ENCODE data around the gene CHD2.
A peak's percentile ranks its signal among the peaks of the same experiment; 100 is the strongest.

The CHD2 gene

GRCh38 chr15:92904722-92905571 lies 4.8 kb downstream of the CHD2 start:
- no peaks in the 10 kb centered on the region for H3K9me3 ChIP-seq (ENCODE audit: control extremely low read depth in 1 of 5, control insufficient read depth in 4 of 5, insufficient read depth in 2 of 5, low read depth in 1 of 5, low read length in 4 of 5)
- POLR2A ChIA-PET, result interaction anchor here (0.7 to 3.2 kb wide), 5 partner anchors 9 to 95 kb away, joined by 3 to 34 read pairs (median 3); no protein-coding TSS in a partner anchor
- peaks cover 0 to 18% (median 8%) of the 10 kb centered on the region in 4 experiments for H3K36me3 ChIP-seq (ENCODE audit: control insufficient read depth in 4 of 4, insufficient read depth in 4 of 4, low read length in 3 of 4)
- no peaks in the 10 kb centered on the region for H3K27me3 ChIP-seq (replicated peaks in 2 of 5; ENCODE audit: control insufficient read depth in 4 of 5, insufficient read depth in 5 of 5, low read length in 4 of 5)
- DNase-seq, result no peak
- CTCF ChIA-PET, result interaction anchor here (0.9 to 2.7 kb wide), 2 partner anchors 10 to 104 kb away, joined by 3 to 10 read pairs; no protein-coding TSS in a partner anchor
- H3K4me1 ChIP-seq (ENCODE audit: control extremely low read depth in 1 of 4, control insufficient read depth in 4 of 4, insufficient read depth in 4 of 4, low read length in 3 of 4), result peaks cover 46 to 70% (median 56%) of the 10 kb centered on the region in 4 experiments
- H3K27ac ChIP-seq (ENCODE audit: insufficient read depth in 1 of 2, low read depth in 1 of 2, low read length in 2 of 2, poor library complexity in 1 of 2, severe bottlenecking in 2 of 2), result peak overlapping the region; percentile 99 to 100
- H3K4me3 ChIP-seq (ENCODE audit: control insufficient read depth in 1 of 7, extremely low read depth in 1 of 7, insufficient read depth in 4 of 7, low read depth in 2 of 7, low read length in 6 of 7), result peak overlapping the region in 6 of 7 experiments; percentile 73 to 100 (median 78)
- 51% methylated on average over 8 of the region's 16 CpGs for WGBS (ENCODE audit: insufficient coverage)

- no CpG with 5 or more reads among the region's 3 CpGs for WGBS (ENCODE audit: insufficient coverage)
- H3K4me1 ChIP-seq (ENCODE audit: control extremely low read depth in 1 of 4, control insufficient read depth in 4 of 4, insufficient read depth in 4 of 4, low read length in 3 of 4), result peaks cover 52 to 80% (median 59%) of the 10 kb centered on the region in 4 experiments
- peaks cover 0 to 20% (median 11%) of the 10 kb centered on the region in 4 experiments for H3K36me3 ChIP-seq (ENCODE audit: control insufficient read depth in 4 of 4, insufficient read depth in 4 of 4, low read length in 3 of 4)
- H3K9me3 ChIP-seq (ENCODE audit: control extremely low read depth in 1 of 5, control insufficient read depth in 4 of 5, insufficient read depth in 2 of 5, low read depth in 1 of 5, low read length in 4 of 5), result no peaks in the 10 kb centered on the region
- peak overlapping the region; percentile 23 to 100 for H3K27ac ChIP-seq (ENCODE audit: insufficient read depth in 1 of 2, low read depth in 1 of 2, low read length in 2 of 2, poor library complexity in 1 of 2, severe bottlenecking in 2 of 2)
- no peaks in the 10 kb centered on the region for H3K27me3 ChIP-seq (replicated peaks in 2 of 5; ENCODE audit: control insufficient read depth in 4 of 5, insufficient read depth in 5 of 5, low read length in 4 of 5)
- no peak for DNase-seq
- CTCF ChIA-PET, result interaction anchor here (0.6 to 4.0 kb wide), 4 partner anchors 9 to 109 kb away, joined by 3 to 19 read pairs (median 6); no protein-coding TSS in a partner anchor
- POLR2A ChIA-PET, result interaction anchor here (1.0 kb wide), 1 partner anchor 8 kb away, joined by 3 read pairs; no protein-coding TSS in a partner anchor
- H3K4me3 ChIP-seq (ENCODE audit: control insufficient read depth in 1 of 7, extremely low read depth in 1 of 7, insufficient read depth in 4 of 7, low read depth in 2 of 7, low read length in 6 of 7), result peak overlapping the region in 3 of 7 experiments; percentile 1 to 99 (median 8)
Measured at GRCh38 chr15:92906020-92906419, 5.9 kb downstream of the CHD2 start.

- H3K4me1 ChIP-seq (ENCODE audit: control extremely low read depth in 1 of 4, control insufficient read depth in 4 of 4, insufficient read depth in 4 of 4, low read length in 3 of 4), result peaks cover 54 to 85% (median 59%) of the 10 kb centered on the region in 4 experiments
- peaks cover 0 to 20% (median 7%) of the 10 kb centered on the region in 4 experiments for H3K36me3 ChIP-seq (ENCODE audit: control insufficient read depth in 4 of 4, insufficient read depth in 4 of 4, low read length in 3 of 4)
- H3K4me3 ChIP-seq (ENCODE audit: control insufficient read depth in 1 of 7, extremely low read depth in 1 of 7, insufficient read depth in 4 of 7, low read depth in 2 of 7, low read length in 6 of 7), result peak overlapping the region in 4 of 7 experiments; percentile 22 to 53 (median 44)
- ChIA-PET POLR2A (interaction anchor here (1.7 to 1.9 kb wide), 2 partner anchors 24 to 97 kb away, joined by 11 to 12 read pairs; no protein-coding TSS in a partner anchor), CTCF (interaction anchor here (0.6 to 4.0 kb wide), 8 partner anchors 8 to 109 kb away, joined by 3 to 24 read pairs (median 4); no protein-coding TSS in a partner anchor)
- H3K27me3 ChIP-seq (replicated peaks in 2 of 5; ENCODE audit: control insufficient read depth in 4 of 5, insufficient read depth in 5 of 5, low read length in 4 of 5), result no peaks in the 10 kb centered on the region
- no peaks in the 10 kb centered on the region for H3K9me3 ChIP-seq (ENCODE audit: control extremely low read depth in 1 of 5, control insufficient read depth in 4 of 5, insufficient read depth in 2 of 5, low read depth in 1 of 5, low read length in 4 of 5)
- H3K27ac ChIP-seq (ENCODE audit: insufficient read depth in 1 of 2, low read depth in 1 of 2, low read length in 2 of 2, poor library complexity in 1 of 2, severe bottlenecking in 2 of 2), result peak overlapping the region; percentile 34 to 100
- peak in 1 of 3 donors; percentile 37 for DNase-seq
- no CpG with 5 or more reads among the region's 1 CpG for WGBS (ENCODE audit: insufficient coverage)
Measured at GRCh38 chr15:92906563-92907081, 6.5 kb downstream of the CHD2 start.

GRCh38 chr15:92907229-92907628 lies 7.1 kb downstream of the CHD2 start:
- peak in 1 of 3 donors; percentile 36 for DNase-seq
- ChIA-PET CTCF (interaction anchor here (0.5 to 4.0 kb wide), 11 partner anchors 9 to 110 kb away, joined by 3 to 24 read pairs (median 5); no protein-coding TSS in a partner anchor), POLR2A (interaction anchor here (0.7 to 1.9 kb wide), 4 partner anchors 11 to 98 kb away, joined by 3 to 12 read pairs (median 10); no protein-coding TSS in a partner anchor)

GRCh38 chr15:92907896-92908712 lies 8.0 kb downstream of the CHD2 start:
- peaks cover 0 to 21% (median 6%) of the 10 kb centered on the region in 4 experiments for H3K36me3 ChIP-seq (ENCODE audit: control insufficient read depth in 4 of 4, insufficient read depth in 4 of 4, low read length in 3 of 4)
- POLR2A ChIA-PET, result interaction anchor here (0.6 to 1.9 kb wide), 6 partner anchors 10 to 182 kb away, joined by 3 to 12 read pairs (median 7); no protein-coding TSS in a partner anchor
- CTCF ChIA-PET, result interaction anchor here (0.5 to 4.0 kb wide), 16 partner anchors 8 to 215 kb away, joined by 3 to 24 read pairs (median 4); partner anchors contain the start of gene CHD2
- H3K4me1 ChIP-seq (ENCODE audit: control extremely low read depth in 1 of 4, control insufficient read depth in 4 of 4, insufficient read depth in 4 of 4, low read length in 3 of 4), result peaks cover 43 to 83% (median 57%) of the 10 kb centered on the region in 4 experiments
- no peaks in the 10 kb centered on the region for H3K9me3 ChIP-seq (ENCODE audit: control extremely low read depth in 1 of 5, control insufficient read depth in 4 of 5, insufficient read depth in 2 of 5, low read depth in 1 of 5, low read length in 4 of 5)
- peak overlapping the region; percentile 34 to 100 for H3K27ac ChIP-seq (ENCODE audit: insufficient read depth in 1 of 2, low read depth in 1 of 2, low read length in 2 of 2, poor library complexity in 1 of 2, severe bottlenecking in 2 of 2)
- peak overlapping the region in 6 of 7 experiments; percentile 5 to 53 (median 29) for H3K4me3 ChIP-seq (ENCODE audit: control insufficient read depth in 1 of 7, extremely low read depth in 1 of 7, insufficient read depth in 4 of 7, low read depth in 2 of 7, low read length in 6 of 7)
- peak in 2 of 3 donors; percentile 55 to 67 for DNase-seq
- no peaks in the 10 kb centered on the region for H3K27me3 ChIP-seq (replicated peaks in 2 of 5; ENCODE audit: control insufficient read depth in 4 of 5, insufficient read depth in 5 of 5, low read length in 4 of 5)
- WGBS (ENCODE audit: insufficient coverage), result 0% methylated on average over 1 of the region's 5 CpGs

More at GRCh38 chr15:92907229-92907628, 7.1 kb downstream of the CHD2 start:
- WGBS (ENCODE audit: insufficient coverage), result 57% methylated on average over 1 of the region's 1 CpG
- Histone ChIP-seq H3K4me3 (ENCODE audit: control insufficient read depth in 1 of 7, extremely low read depth in 1 of 7, insufficient read depth in 4 of 7, low read depth in 2 of 7, low read length in 6 of 7) (peak overlapping the region in 3 of 7 experiments; percentile 1 to 53 (median 37)), H3K27me3 (replicated peaks in 2 of 5; ENCODE audit: control insufficient read depth in 4 of 5, insufficient read depth in 5 of 5, low read length in 4 of 5) (no peaks in the 10 kb centered on the region), H3K9me3 (ENCODE audit: control extremely low read depth in 1 of 5, control insufficient read depth in 4 of 5, insufficient read depth in 2 of 5, low read depth in 1 of 5, low read length in 4 of 5) (no peaks in the 10 kb centered on the region), H3K27ac (ENCODE audit: insufficient read depth in 1 of 2, low read depth in 1 of 2, low read length in 2 of 2, poor library complexity in 1 of 2, severe bottlenecking in 2 of 2) (peak overlapping the region; percentile 34 to 100), H3K36me3 (ENCODE audit: control insufficient read depth in 4 of 4, insufficient read depth in 4 of 4, low read length in 3 of 4) (peaks cover 0 to 23% (median 6%) of the 10 kb centered on the region in 4 experiments), H3K4me1 (ENCODE audit: control extremely low read depth in 1 of 4, control insufficient read depth in 4 of 4, insufficient read depth in 4 of 4, low read length in 3 of 4) (peaks cover 52 to 89% (median 62%) of the 10 kb centered on the region in 4 experiments)

- peak overlapping the region in 1 of 2 experiments; percentile 100 for H3K27ac ChIP-seq (ENCODE audit: insufficient read depth in 1 of 2, low read depth in 1 of 2, low read length in 2 of 2, poor library complexity in 1 of 2, severe bottlenecking in 2 of 2)
- peaks cover 0 to 21% (median 6%) of the 10 kb centered on the region in 4 experiments for H3K36me3 ChIP-seq (ENCODE audit: control insufficient read depth in 4 of 4, insufficient read depth in 4 of 4, low read length in 3 of 4)
- 100% methylated on average over 4 of the region's 6 CpGs for WGBS (ENCODE audit: insufficient coverage)
- peak overlapping the region in 5 of 7 experiments; percentile 5 to 53 (median 37) for H3K4me3 ChIP-seq (ENCODE audit: control insufficient read depth in 1 of 7, extremely low read depth in 1 of 7, insufficient read depth in 4 of 7, low read depth in 2 of 7, low read length in 6 of 7)
- DNase-seq, result no peak
- H3K9me3 ChIP-seq (ENCODE audit: control extremely low read depth in 1 of 5, control insufficient read depth in 4 of 5, insufficient read depth in 2 of 5, low read depth in 1 of 5, low read length in 4 of 5), result no peaks in the 10 kb centered on the region
- ChIA-PET POLR2A (interaction anchor here (0.6 to 1.9 kb wide), 4 partner anchors 11 to 182 kb away, joined by 3 to 12 read pairs (median 8); no protein-coding TSS in a partner anchor), CTCF (interaction anchor here (0.9 to 4.0 kb wide), 7 partner anchors 8 to 111 kb away, joined by 3 to 24 read pairs (median 6); partner anchors contain the start of gene CHD2)
- H3K27me3 ChIP-seq (replicated peaks in 2 of 5; ENCODE audit: control insufficient read depth in 4 of 5, insufficient read depth in 5 of 5, low read length in 4 of 5), result no peaks in the 10 kb centered on the region
- peaks cover 39 to 83% (median 61%) of the 10 kb centered on the region in 4 experiments for H3K4me1 ChIP-seq (ENCODE audit: control extremely low read depth in 1 of 4, control insufficient read depth in 4 of 4, insufficient read depth in 4 of 4, low read length in 3 of 4)
Measured at GRCh38 chr15:92908713-92909057, 8.6 kb downstream of the CHD2 start.
